Measurements from ENCODE around the gene WFS1. TPM values are rescaled to one million over a fixed set of nuclear protein-coding genes. Genes with fewer than 3 reads are reported as not detected.

WFS1 gene
- total RNA-seq, 1 experiment from 2014 or later: 11.9 TPM

DNA sequence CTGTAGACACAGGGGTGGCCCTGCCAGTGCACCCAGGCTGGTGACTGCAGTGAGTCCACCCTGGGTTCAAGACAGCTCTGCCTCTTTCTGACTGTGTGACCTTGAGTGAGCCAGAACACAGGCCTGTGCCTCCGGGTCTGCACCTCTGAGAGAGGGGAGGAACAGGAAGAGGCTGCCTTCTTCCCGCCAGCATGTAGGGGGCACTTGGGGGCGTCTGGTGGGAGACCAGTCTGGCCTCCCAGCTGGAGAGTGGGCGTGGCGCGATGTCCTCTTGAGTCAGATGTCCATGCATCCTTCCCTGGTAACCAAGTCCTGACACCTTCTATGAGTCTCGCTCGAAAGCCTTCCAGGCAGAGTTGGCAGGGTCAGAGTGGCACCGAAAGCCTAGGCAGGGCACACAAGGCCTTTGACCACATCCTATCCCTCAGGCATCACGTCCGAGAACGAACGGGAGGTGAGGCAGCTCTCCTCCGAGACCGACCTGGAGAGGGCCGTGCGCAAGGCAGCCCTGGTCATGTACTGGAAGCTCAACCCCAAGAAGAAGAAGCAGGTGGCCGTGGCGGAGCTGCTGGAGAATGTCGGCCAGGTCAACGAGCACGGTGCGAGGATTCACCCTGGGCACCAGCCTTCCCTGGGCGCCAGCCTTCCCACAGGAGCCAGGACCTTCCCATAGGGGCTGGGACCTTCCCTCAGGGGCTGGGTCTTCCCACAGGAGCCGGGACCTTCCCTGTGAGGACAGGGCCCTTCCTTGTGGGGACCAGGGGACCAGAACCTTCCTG, 21.3 kb downstream of the WFS1 start:
- in situ Hi-C loops (cut with HindIII; ENCODE audit: low pct_unique_long_range_greater_than_20kb, low sequenced_read_pairs): no loop called here
- DNase-seq (ENCODE audit: low read depth): no peak

GRCh38 chr4:6291784-6292297, 22.2 kb downstream of the WFS1 start:
- in situ Hi-C loops (cut with HindIII; ENCODE audit: low pct_unique_long_range_greater_than_20kb, low sequenced_read_pairs): no loop called here

GRCh38 chr4:6292376-6293096, 22.9 kb downstream of the WFS1 start:
- in situ Hi-C loops (cut with HindIII; ENCODE audit: low pct_unique_long_range_greater_than_20kb, low sequenced_read_pairs): no loop called here
- DNase-seq (ENCODE audit: low read depth): no peak

More at GRCh38 chr4:6291784-6292297, 22.2 kb downstream of the WFS1 start:
- no peak for DNase-seq (ENCODE audit: low read depth)

GRCh38 chr4:6293097-6293445, 23.4 kb downstream of the WFS1 start:
- no peak for DNase-seq (ENCODE audit: low read depth)
- in situ Hi-C loops (cut with HindIII; ENCODE audit: low pct_unique_long_range_greater_than_20kb, low sequenced_read_pairs): no loop called here

DNA sequence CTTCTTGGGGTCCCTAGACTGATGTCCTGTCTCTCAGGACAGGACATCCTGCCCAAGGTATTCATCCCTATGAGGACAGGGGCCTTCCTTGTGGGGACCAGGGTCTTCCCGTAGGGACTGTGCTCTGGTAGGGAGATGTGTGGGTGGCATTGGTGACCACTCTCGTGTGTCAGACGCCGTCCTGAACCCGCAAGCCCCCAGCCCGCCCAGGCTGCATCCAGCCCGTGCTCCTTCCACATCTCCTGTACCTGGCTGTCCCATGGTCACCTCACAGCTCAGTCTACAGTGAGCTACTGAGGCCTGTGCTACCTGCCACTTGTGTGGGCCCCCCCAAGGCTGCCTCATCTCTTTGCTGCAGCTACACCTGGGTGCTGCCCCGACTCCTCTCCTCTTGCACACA, 24.0 kb downstream of the WFS1 start:
- DNase-seq (ENCODE audit: low read depth): no peak

DNA sequence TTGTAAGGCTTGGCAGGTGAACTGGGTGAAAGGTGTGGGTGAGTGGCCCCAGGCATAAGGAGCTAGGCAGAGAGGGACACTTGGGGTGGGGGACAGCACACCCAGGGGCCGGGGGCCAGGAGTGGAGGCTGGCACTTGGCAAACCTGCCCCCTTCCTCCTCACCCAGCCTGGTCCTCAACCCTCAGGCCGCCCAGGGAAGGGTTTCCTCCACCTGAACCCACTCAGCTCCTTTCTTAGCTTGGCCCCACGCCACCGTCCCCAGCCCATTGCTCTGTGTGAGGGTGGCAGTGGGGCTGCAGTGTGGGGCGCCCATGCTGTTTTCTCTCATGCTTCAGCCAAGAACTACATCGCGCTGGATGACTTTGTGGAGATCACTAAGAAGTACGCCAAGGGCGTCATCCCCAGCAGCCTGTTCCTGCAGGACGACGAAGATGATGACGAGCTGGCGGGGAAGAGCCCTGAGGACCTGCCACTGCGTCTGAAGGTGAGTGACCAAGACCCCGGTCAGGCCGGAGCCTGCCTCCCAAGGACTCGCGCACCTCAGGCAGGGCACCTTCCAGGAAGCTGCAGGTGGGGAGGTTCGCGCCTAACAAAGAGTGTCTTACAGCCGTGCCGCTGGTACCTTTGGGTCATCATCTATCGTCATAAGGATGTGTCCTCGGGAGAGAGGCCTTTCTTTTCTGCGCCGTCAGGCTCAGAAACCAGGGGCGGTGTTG, 25.2 kb downstream of the WFS1 start:
- no peak for DNase-seq (ENCODE audit: low read depth)
- in situ Hi-C loops (cut with HindIII; ENCODE audit: low pct_unique_long_range_greater_than_20kb, low sequenced_read_pairs): no loop called here

More for the DNA sequence above, 24.0 kb downstream of the WFS1 start:
- in situ Hi-C loops (cut with HindIII; ENCODE audit: low pct_unique_long_range_greater_than_20kb, low sequenced_read_pairs): no loop called here

DNA sequence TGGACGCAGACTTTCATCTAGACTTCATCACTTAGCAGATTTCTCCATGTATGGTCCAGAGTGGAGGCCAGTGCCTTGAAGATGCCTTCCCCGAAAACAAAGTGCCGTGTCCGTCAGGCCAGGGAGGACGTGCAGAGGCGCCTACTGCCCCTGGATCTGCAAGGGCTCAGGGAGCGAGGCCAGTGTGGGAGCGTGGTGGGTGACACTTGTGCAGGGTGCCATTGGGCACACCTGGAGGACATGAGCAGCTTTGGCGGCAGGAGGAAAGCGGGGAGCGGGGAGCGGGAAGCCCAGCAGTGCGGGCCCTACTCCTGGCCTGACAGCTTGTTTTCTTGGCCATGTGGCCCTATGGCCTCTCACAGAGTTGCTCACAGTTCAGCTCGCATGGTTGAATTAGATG, 25.8 kb downstream of the WFS1 start:
- in situ Hi-C loops (cut with HindIII; ENCODE audit: low pct_unique_long_range_greater_than_20kb, low sequenced_read_pairs): no loop called here

GRCh38 chr4:6296026-6296425, 26.4 kb downstream of the WFS1 start:
- DNase-seq (ENCODE audit: low read depth): no peak
- in situ Hi-C loops (cut with HindIII; ENCODE audit: low pct_unique_long_range_greater_than_20kb, low sequenced_read_pairs): no loop called here

More for the DNA sequence above, 25.8 kb downstream of the WFS1 start:
- DNase-seq (ENCODE audit: low read depth): no peak

- no peak for DNase-seq (ENCODE audit: low read depth)
- in situ Hi-C loops (cut with HindIII; ENCODE audit: low pct_unique_long_range_greater_than_20kb, low sequenced_read_pairs): no loop called here
Observed at GRCh38 chr4:6297266-6297815, 27.7 kb downstream of the WFS1 start.

GRCh38 chr4:6298035-6298434, 28.4 kb downstream of the WFS1 start:
- no peak for DNase-seq (ENCODE audit: low read depth)
- in situ Hi-C loops (cut with HindIII; ENCODE audit: low pct_unique_long_range_greater_than_20kb, low sequenced_read_pairs): no loop called here

DNA sequence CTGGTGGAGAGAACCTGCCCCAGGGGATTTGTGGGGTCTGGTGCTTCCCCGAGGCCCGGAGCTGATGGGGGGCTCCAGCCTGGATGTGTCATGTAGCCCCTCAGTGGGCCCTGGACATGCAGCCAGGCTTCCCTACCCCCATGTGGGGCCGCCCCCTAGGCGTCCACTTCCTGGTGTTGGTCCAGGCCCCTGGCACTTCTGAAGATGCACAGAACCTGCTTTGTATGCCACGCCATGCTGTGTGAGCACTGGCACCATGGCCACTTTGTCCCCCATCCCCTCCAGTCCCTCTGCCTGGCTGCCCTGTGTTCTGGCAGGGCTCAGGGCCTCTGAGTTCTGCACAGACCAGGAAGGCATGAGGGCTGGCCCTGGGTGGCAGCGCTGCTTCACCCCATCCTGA, 29.2 kb downstream of the WFS1 start:
- in situ Hi-C loops (cut with HindIII; ENCODE audit: low pct_unique_long_range_greater_than_20kb, low sequenced_read_pairs): no loop called here
- no peak for DNase-seq (ENCODE audit: low read depth)

- in situ Hi-C loops (cut with HindIII; ENCODE audit: low pct_unique_long_range_greater_than_20kb, low sequenced_read_pairs): no loop called here
- no peak for DNase-seq (ENCODE audit: low read depth)
Observed at GRCh38 chr4:6299875-6300274, 30.2 kb downstream of the WFS1 start.

GRCh38 chr4:6300359-6300758, 30.7 kb downstream of the WFS1 start:
- no peak for DNase-seq (ENCODE audit: low read depth)
- in situ Hi-C loops (cut with HindIII; ENCODE audit: low pct_unique_long_range_greater_than_20kb, low sequenced_read_pairs): no loop called here

- in situ Hi-C loops (cut with HindIII; ENCODE audit: low pct_unique_long_range_greater_than_20kb, low sequenced_read_pairs): no loop called here
- DNase-seq (ENCODE audit: low read depth): no peak
Observed at GRCh38 chr4:6301051-6301731, 31.5 kb downstream of the WFS1 start.

GRCh38 chr4:6301732-6302442, 32.2 kb downstream of the WFS1 start:
- in situ Hi-C loops (cut with HindIII; ENCODE audit: low pct_unique_long_range_greater_than_20kb, low sequenced_read_pairs): no loop called here
- DNase-seq (ENCODE audit: low read depth): no peak

DNA sequence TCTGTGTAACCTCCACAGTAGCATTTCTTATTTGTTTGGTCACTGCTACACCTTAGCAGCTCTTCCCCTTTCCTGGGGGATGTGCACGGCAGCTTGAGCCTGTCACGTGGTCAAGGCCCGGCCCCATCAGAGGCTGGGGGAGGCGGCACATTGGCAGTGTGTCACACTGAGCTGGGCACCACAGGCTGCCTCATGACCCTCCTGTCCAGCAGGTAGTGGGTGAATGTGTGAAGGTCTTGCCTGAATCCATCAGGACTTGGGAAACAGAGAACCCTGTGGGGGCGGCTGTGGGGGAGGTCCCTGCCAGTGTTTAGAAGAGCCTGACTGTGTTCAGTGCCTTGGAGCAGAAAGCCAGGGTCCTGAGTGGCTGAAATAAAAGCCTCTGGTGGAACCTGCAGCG, 33.2 kb downstream of the WFS1 start:
- DNase-seq (ENCODE audit: low read depth): no peak
- in situ Hi-C loops (cut with HindIII; ENCODE audit: low pct_unique_long_range_greater_than_20kb, low sequenced_read_pairs): no loop called here

- in situ Hi-C loops (cut with HindIII; ENCODE audit: low pct_unique_long_range_greater_than_20kb, low sequenced_read_pairs): no loop called here
- DNase-seq (ENCODE audit: low read depth): no peak
Observed at GRCh38 chr4:6303943-6304342, 34.3 kb downstream of the WFS1 start.

GRCh38 chr4:6306299-6306698, 36.6 kb downstream of the WFS1 start:
- no peak for DNase-seq (ENCODE audit: low read depth)
- in situ Hi-C loops (cut with HindIII; ENCODE audit: low pct_unique_long_range_greater_than_20kb, low sequenced_read_pairs): no loop called here

All from Caki2 (cell line).